Uterus (tissue), 4 donors: ENCODE data around the gene CHST12. TPM values are rescaled to one million over a fixed set of nuclear protein-coding genes. Genes with fewer than 3 reads are reported as not detected.

Experiments used
- DNase-seq, 2 donors: peaks; one replicate each; pipeline ENCODE4 v3.0.0-alpha.2; 2019 to 2020
- H3K27ac ChIP-seq, 2 donors: fragments of 200-600 bp; sonication (generic); 1 replicate in 1 of 2; 2 replicates in 1 of 2; pipeline ENCODE4 v1.5.1; 2016 to 2018
- H3K27me3 ChIP-seq, 2 donors: fragments of 200-600 bp; sonication (generic); one replicate each; pipeline ENCODE4 v1.5.1; 2018 to 2019; ENCODE audit warnings: control low read depth in 1 of 2
- H3K36me3 ChIP-seq, 2 donors: fragments of 200-600 bp; sonication (generic); one replicate each; pipeline ENCODE4 v1.5.1; 2019; ENCODE audit warnings: control low read depth in 1 of 2
- H3K4me1 ChIP-seq, 2 donors: fragments of 200-600 bp; sonication (generic); one replicate each; pipeline ENCODE4 v1.5.1; 2018 to 2019; ENCODE audit warnings: control low read depth in 1 of 2
- H3K4me3 ChIP-seq, 2 donors: fragments of 200-600 bp; sonication (generic); 1 replicate in 1 of 2; 2 replicates in 1 of 2; pipeline ENCODE4 v1.5.1; 2018 to 2019; ENCODE audit warnings: mild to moderate bottlenecking in 1 of 2
- H3K9me3 ChIP-seq, 2 donors: fragments of 200-600 bp; sonication (generic); one replicate each; pipeline ENCODE4 v1.5.1; 2019; ENCODE audit warnings: control low read depth in 1 of 2
- POLR2A ChIP-seq, 2 donors: fragments of 450-650 bp; IDR thresholded peaks; one replicate each; pipeline ENCODE4 v1.6.1; 2016; ENCODE audit warnings: antibody characterized with exemption in 2 of 2, mild to moderate bottlenecking in 1 of 2, moderate library complexity in 1 of 2
- intact Hi-C: fragments of 100-400 bp; cut with DNase I; formaldehyde crosslinking; loops from one replicate; pipeline ENCODE4 v1.15.1; 2023; ENCODE audit warnings: low total_unique reads
- total RNA-seq, 4 donors: library from RNA; depleted of rRNA in 3 of 4; stranded (reverse); fragments of >200 nt in 3 of 4; gene quantifications; one replicate each; pipeline versions ENCODE4 v1.1.0 to v1.2.4, GENCODE V29; 2014 to 2023
- TF ChIP-seq, protein P1 (sequence below), 4 experiments: fragments of 200-600 bp in 2 of 4; fragments of 450-650 bp in 2 of 4; sonication (generic) in 2 of 4; IDR thresholded peaks; one replicate each; pipeline ENCODE4 v1.5.1; 2016 to 2019; ENCODE audit warnings: antibody characterized with exemption in 4 of 4, mild to moderate bottlenecking in 2 of 4, moderate library complexity in 1 of 4
- donor health status: DM: yes; HTN: yes; CAD: no.

Gene CHST12
- total RNA-seq, 4 donors from 2014 or later: 5.6 to 30.5 (median 8.3) TPM

DNA sequence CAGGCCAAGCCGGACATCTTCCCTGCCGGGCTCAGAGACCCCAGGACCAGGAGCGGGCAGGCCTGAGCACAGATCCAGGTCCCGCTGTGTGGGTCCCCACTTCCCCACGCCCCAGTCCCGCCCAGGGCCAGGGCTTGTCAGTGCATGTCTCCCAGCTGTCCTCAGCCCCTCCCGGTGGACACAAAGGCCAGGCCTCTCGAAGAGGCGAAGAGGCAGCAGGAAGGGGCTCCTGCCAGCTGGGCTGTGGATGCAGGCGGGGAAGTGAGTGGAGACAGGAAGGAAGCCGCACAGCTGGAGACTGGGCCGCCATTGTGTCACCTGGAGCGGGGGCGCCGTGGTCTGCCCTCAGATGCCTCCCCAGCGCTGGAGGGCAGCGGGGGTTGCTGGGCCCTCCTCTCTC is 68.0 kb downstream of the CHST12 start:
- Histone ChIP-seq H3K27me3 (no peaks in the 10 kb centered on the region), H3K36me3 (no peaks in the 10 kb centered on the region), H3K4me1 (no peaks in the 10 kb centered on the region), H3K4me3 (no peak overlapping the region), H3K9me3 (no peaks in the 10 kb centered on the region), H3K27ac (peak overlapping the region; percentile 12 to 14)
- peak in 1 of 2 donors; percentile 48 for DNase-seq
- intact Hi-C loops: no loop called here
- TF ChIP-seq, protein P1, sequence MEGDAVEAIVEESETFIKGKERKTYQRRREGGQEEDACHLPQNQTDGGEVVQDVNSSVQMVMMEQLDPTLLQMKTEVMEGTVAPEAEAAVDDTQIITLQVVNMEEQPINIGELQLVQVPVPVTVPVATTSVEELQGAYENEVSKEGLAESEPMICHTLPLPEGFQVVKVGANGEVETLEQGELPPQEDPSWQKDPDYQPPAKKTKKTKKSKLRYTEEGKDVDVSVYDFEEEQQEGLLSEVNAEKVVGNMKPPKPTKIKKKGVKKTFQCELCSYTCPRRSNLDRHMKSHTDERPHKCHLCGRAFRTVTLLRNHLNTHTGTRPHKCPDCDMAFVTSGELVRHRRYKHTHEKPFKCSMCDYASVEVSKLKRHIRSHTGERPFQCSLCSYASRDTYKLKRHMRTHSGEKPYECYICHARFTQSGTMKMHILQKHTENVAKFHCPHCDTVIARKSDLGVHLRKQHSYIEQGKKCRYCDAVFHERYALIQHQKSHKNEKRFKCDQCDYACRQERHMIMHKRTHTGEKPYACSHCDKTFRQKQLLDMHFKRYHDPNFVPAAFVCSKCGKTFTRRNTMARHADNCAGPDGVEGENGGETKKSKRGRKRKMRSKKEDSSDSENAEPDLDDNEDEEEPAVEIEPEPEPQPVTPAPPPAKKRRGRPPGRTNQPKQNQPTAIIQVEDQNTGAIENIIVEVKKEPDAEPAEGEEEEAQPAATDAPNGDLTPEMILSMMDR (IDR thresholded peaks at IDR 0.05): no peak
- TF ChIP-seq POLR2A (IDR thresholded peaks at IDR 0.05): no peak

DNA sequence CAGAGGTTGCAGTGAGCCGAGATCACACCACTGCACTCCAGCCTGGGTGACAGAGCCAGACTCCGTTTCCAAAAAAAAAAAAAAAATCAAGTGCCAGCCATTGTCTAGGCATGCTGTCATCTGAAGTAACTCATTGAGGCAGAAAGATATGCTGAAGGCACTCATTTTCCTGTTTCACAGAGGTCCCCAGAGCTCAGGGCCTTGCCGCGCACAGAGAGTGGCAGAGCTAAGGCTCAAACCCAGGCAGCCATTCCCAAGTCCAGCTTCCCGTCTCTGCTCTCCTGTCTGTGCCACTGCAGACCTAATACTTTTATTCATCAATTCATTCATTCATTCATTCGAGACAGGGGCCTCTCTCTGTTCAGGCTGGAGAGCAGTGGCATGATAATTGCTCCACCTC is 69.3 kb downstream of the CHST12 start:
- H3K27ac ChIP-seq: no peak overlapping the region
- no peak for DNase-seq
- H3K9me3 ChIP-seq: no peaks in the 10 kb centered on the region
- TF ChIP-seq POLR2A (IDR thresholded peaks at IDR 0.05): no peak
- TF ChIP-seq, protein P1 (IDR thresholded peaks at IDR 0.05): no peak
- no peaks in the 10 kb centered on the region for H3K27me3 ChIP-seq
- H3K36me3 ChIP-seq: no peaks in the 10 kb centered on the region
- H3K4me3 ChIP-seq: no peak overlapping the region
- intact Hi-C loops: no loop called here
- H3K4me1 ChIP-seq: peaks cover 0 to 2% of the 10 kb centered on the region in 2 donors

DNA sequence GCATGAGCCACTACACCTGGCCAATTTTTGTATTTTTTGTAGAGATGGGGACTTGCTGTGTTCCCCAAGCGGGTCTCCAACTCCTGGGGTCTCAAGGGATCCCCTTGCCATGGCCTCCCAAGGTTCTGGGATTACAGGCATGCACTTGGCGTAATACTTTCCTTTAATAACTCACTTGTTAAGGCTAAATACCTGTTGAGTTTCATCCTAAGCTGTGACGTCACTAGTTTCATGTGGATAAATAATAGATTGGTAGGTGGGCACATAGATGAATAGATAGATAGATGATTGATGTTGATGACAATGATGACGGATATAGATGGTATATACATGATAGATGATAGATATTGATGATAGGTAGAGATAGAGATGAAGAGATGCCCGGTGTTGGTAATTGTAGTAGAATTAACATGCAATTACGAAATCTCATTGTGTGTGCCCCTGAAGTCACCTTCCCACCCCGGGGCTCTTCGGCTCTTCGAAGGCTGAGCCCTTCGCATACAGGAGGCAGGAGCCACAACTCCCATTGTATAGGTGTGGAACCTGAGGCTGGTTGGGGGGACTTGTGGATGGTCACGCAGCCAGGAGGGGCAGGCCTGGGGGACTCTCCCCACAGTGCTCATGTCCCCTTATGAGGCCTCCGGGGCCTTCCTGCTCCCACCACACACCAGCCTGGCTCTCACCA is 70.2 kb downstream of the CHST12 start:
- DNase-seq: no peak
- TF ChIP-seq POLR2A (IDR thresholded peaks at IDR 0.05): no peak
- TF ChIP-seq, protein P1 (IDR thresholded peaks at IDR 0.05): no peak
- no peaks in the 10 kb centered on the region for H3K9me3 ChIP-seq
- no peaks in the 10 kb centered on the region for H3K36me3 ChIP-seq
- intact Hi-C loops: no loop called here
- no peak overlapping the region for H3K4me3 ChIP-seq
- H3K4me1 ChIP-seq: peaks cover 0 to 11% of the 10 kb centered on the region in 2 donors
- no peaks in the 10 kb centered on the region for H3K27me3 ChIP-seq
- no peak overlapping the region for H3K27ac ChIP-seq

DNA sequence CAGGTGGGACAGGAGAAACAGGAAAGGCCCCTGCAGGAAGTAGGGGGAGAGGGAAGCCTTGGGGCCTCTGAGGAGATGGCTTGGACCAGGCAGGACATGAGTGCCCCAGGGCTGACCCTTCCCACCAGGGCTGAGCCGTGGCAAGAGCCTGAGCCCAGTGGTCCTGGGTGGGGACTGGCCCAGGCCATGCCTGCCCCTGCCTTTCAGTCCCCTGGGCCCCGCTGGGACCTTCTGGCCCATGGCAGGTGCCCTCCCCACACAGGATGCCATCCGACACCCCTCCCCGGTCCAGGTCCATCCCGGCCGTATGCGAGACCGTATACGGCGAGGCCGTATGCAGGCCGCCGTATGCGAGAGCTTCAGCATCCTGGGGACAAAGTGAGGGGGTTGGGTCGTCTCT is 70.8 kb downstream of the CHST12 start:
- TF ChIP-seq POLR2A (IDR thresholded peaks at IDR 0.05): no peak
- TF ChIP-seq, protein P1 (IDR thresholded peaks at IDR 0.05): no peak
- H3K4me3 ChIP-seq: no peak overlapping the region
- H3K36me3 ChIP-seq: no peaks in the 10 kb centered on the region
- intact Hi-C loops: no loop called here
- no peaks in the 10 kb centered on the region for H3K27me3 ChIP-seq
- peaks cover 0 to 11% of the 10 kb centered on the region in 2 donors for H3K4me1 ChIP-seq
- no peak overlapping the region for H3K27ac ChIP-seq
- no peaks in the 10 kb centered on the region for H3K9me3 ChIP-seq
- DNase-seq: no peak

DNA sequence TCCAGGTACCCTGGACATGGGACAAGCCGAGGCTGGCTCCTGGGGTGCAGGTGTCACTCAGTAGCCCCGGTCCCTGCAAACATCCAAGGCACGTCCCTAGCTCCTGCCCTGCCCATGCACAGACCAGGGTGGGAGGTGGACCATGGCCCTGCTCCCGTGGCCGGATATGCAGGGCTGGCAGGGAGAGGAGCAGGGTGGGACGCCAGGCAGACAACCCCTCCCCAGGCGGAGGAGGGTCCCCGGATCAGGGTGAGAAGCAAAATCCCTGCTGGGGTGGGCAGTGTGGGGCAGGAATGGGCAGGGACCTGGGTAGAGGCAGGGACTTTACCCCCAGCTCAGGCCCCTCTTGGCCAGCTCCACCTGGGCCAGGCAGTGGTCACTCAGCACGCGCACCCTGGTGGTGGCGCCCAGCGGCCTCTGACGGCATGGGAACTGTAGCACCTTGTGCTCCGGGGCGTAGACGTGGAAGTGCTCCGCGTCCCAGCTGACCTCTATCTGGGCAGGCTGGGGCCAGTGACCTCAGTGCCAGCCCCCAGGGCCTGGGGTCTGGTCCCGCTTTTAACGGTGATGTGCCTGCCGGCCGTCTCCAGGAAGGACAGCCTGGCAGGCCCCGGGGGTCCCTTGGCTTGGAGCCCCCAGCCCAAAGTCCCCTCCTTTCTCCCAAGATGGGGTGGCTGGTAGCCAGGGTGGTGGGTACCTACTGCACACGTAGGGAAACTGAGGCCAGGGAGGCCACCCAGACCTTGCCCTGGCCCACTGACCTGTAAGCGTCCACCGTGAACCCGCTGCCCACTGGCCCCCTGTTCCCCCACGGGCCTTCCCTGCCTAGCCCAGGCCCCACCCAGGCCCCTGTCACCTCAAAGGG is 71.6 kb downstream of the CHST12 start:
- TF ChIP-seq, protein P1 (IDR thresholded peaks at IDR 0.05): no peak
- no peak for TF ChIP-seq POLR2A (IDR thresholded peaks at IDR 0.05)
- no peaks in the 10 kb centered on the region for H3K9me3 ChIP-seq
- H3K27ac ChIP-seq: no peak overlapping the region
- H3K36me3 ChIP-seq: no peaks in the 10 kb centered on the region
- DNase-seq: no peak
- no peak overlapping the region for H3K4me3 ChIP-seq
- peaks cover 0 to 11% of the 10 kb centered on the region in 2 donors for H3K4me1 ChIP-seq
- H3K27me3 ChIP-seq: no peaks in the 10 kb centered on the region
- intact Hi-C loops: no loop called here
